Large intestine (tissue), 3 donors: ENCODE measurements around the gene AIG1. TPM values are rescaled to one million over a fixed set of nuclear protein-coding genes. Genes with fewer than 3 reads are reported as not detected.

ENCODE experiments used
- DNase-seq, 2 donors: peaks; one replicate each; pipeline versions ENCODE4 v3.0.0 to v3.0.0-alpha.2; 2013
- H3K27ac ChIP-seq: one replicate; pipeline ENCODE4 v1.5.1; 2013; ENCODE audit warnings: low read length
- H3K27me3 ChIP-seq: 2 replicates; pipeline ENCODE4 v1.6.1; 2013; ENCODE audit warnings: low read length; ENCODE audit not compliant: control insufficient read depth, insufficient read depth
- H3K36me3 ChIP-seq: 2 replicates; pipeline ENCODE4 v1.6.1; 2013; ENCODE audit warnings: low read length; ENCODE audit not compliant: control insufficient read depth, insufficient read depth
- H3K4me1 ChIP-seq: one replicate; pipeline ENCODE4 v1.6.1; 2013; ENCODE audit warnings: low read length; ENCODE audit not compliant: control insufficient read depth, insufficient read depth
- H3K4me3 ChIP-seq: one replicate; pipeline ENCODE4 v1.5.1; 2013; ENCODE audit warnings: low read length
- H3K9me3 ChIP-seq: one replicate; pipeline ENCODE4 v1.6.1; 2013; ENCODE audit warnings: mild to moderate bottlenecking, low read depth, low read length, moderate library complexity; ENCODE audit not compliant: control insufficient read depth
- WGBS: methylation state at CpG from one replicate; pipeline ENCODE4 v1.1.5; 2013; ENCODE audit warnings: low lambda C conversion rate; ENCODE audit not compliant: insufficient coverage; 5-methylcytosine and 5-hydroxymethylcytosine counted together
- polyA plus RNA-seq: library from polyadenylated mRNA; unstranded; fragments of 120-200 nt; gene quantifications from one replicate; pipeline ENCODE4 v1.2.1, GENCODE V29; 2013

AIG1 gene
- polyA plus RNA-seq, 1 donor: 180 TPM

- Histone ChIP-seq H3K4me1 (no peaks in the 10 kb centered on the region), H3K9me3 (no peaks in the 10 kb centered on the region), H3K4me3 (no peak overlapping the region), H3K36me3 (peaks cover 4% of the 10 kb centered on the region), H3K27me3 (no peaks in the 10 kb centered on the region), H3K27ac (no peak overlapping the region)
- no CpG with 5 or more reads among the region's 1 CpG for WGBS
- DNase-seq: no peak
These were observed 264.9 kb downstream of the AIG1 start for GRCh38 chr6:143325379-143326140.

- Histone ChIP-seq H3K27ac (no peak overlapping the region), H3K9me3 (no peaks in the 10 kb centered on the region), H3K27me3 (no peaks in the 10 kb centered on the region), H3K4me1 (no peaks in the 10 kb centered on the region), H3K36me3 (peaks cover 8% of the 10 kb centered on the region), H3K4me3 (no peak overlapping the region)
- DNase-seq: no peak
- WGBS: no CpG with 5 or more reads among the region's 1 CpG
These were observed 268.2 kb downstream of the AIG1 start for GRCh38 chr6:143328876-143329275.

- Histone ChIP-seq H3K9me3 (no peaks in the 10 kb centered on the region), H3K4me3 (no peak overlapping the region), H3K36me3 (peaks cover 13% of the 10 kb centered on the region), H3K27ac (no peak overlapping the region), H3K27me3 (no peaks in the 10 kb centered on the region), H3K4me1 (no peaks in the 10 kb centered on the region)
- 100% methylated on average over 1 of the region's 3 CpGs for WGBS
- no peak for DNase-seq
These were observed 268.6 kb downstream of the AIG1 start for GRCh38 chr6:143329323-143329722.

- Histone ChIP-seq H3K36me3 (peaks cover 16% of the 10 kb centered on the region), H3K27me3 (no peaks in the 10 kb centered on the region), H3K4me1 (no peaks in the 10 kb centered on the region), H3K9me3 (no peaks in the 10 kb centered on the region), H3K27ac (no peak overlapping the region), H3K4me3 (no peak overlapping the region)
- no peak for DNase-seq
- WGBS: no CpG with 5 or more reads among the region's 2 CpGs
These were observed 270.7 kb downstream of the AIG1 start for GRCh38 chr6:143331362-143331761.

- no peak overlapping the region for H3K27ac ChIP-seq
- no peak for DNase-seq
These were observed 271.6 kb downstream of the AIG1 start for GRCh38 chr6:143332153-143332845.

GRCh38 chr6:143333081-143333480 lies 272.4 kb downstream of the AIG1 start:
- Histone ChIP-seq H3K4me1 (no peaks in the 10 kb centered on the region), H3K4me3 (no peak overlapping the region), H3K27me3 (no peaks in the 10 kb centered on the region), H3K9me3 (no peaks in the 10 kb centered on the region), H3K27ac (no peak overlapping the region), H3K36me3 (peaks cover 13% of the 10 kb centered on the region)
- DNase-seq: no peak
- no CpG with 5 or more reads among the region's 2 CpGs for WGBS

More at GRCh38 chr6:143332153-143332845, 271.6 kb downstream of the AIG1 start:
- no peak overlapping the region for H3K4me3 ChIP-seq
- H3K4me1 ChIP-seq: no peaks in the 10 kb centered on the region
- H3K36me3 ChIP-seq: peaks cover 14% of the 10 kb centered on the region
- H3K27me3 ChIP-seq: no peaks in the 10 kb centered on the region
- no peaks in the 10 kb centered on the region for H3K9me3 ChIP-seq
- 75% methylated on average over 1 of the region's 1 CpG for WGBS

GRCh38 chr6:143333749-143334520 lies 273.2 kb downstream of the AIG1 start:
- peaks cover 13% of the 10 kb centered on the region for H3K36me3 ChIP-seq
- WGBS: 100% methylated on average over 2 of the region's 7 CpGs
- DNase-seq: no peak
- H3K27me3 ChIP-seq: no peaks in the 10 kb centered on the region
- H3K27ac ChIP-seq: no peak overlapping the region
- H3K4me3 ChIP-seq: no peak overlapping the region
- no peaks in the 10 kb centered on the region for H3K9me3 ChIP-seq
- H3K4me1 ChIP-seq: no peaks in the 10 kb centered on the region

- 100% methylated on average over 1 of the region's 2 CpGs for WGBS
- Histone ChIP-seq H3K9me3 (no peaks in the 10 kb centered on the region), H3K27me3 (no peaks in the 10 kb centered on the region), H3K4me1 (no peaks in the 10 kb centered on the region), H3K4me3 (no peak overlapping the region), H3K36me3 (peaks cover 13% of the 10 kb centered on the region), H3K27ac (no peak overlapping the region)
- no peak for DNase-seq
These were observed 275.2 kb downstream of the AIG1 start for GRCh38 chr6:143335865-143336264.

GRCh38 chr6:143336446-143337152 lies 275.9 kb downstream of the AIG1 start:
- H3K9me3 ChIP-seq: no peaks in the 10 kb centered on the region

More at GRCh38 chr6:143336446-143337152, 275.9 kb downstream of the AIG1 start:
- Histone ChIP-seq H3K4me3 (no peak overlapping the region), H3K36me3 (peaks cover 13% of the 10 kb centered on the region), H3K4me1 (no peaks in the 10 kb centered on the region), H3K27me3 (no peaks in the 10 kb centered on the region), H3K27ac (no peak overlapping the region)
- 100% methylated on average over 1 of the region's 4 CpGs for WGBS
- DNase-seq: no peak
